Left hindlimb (tissue), 1 donor: ENCODE data around the gene PHLPP1.

Source experiments
- DNase-seq: peaks from one replicate; pipeline ENCODE4 v3.0.0-alpha.2; 2018

Gene PHLPP1

DNA sequence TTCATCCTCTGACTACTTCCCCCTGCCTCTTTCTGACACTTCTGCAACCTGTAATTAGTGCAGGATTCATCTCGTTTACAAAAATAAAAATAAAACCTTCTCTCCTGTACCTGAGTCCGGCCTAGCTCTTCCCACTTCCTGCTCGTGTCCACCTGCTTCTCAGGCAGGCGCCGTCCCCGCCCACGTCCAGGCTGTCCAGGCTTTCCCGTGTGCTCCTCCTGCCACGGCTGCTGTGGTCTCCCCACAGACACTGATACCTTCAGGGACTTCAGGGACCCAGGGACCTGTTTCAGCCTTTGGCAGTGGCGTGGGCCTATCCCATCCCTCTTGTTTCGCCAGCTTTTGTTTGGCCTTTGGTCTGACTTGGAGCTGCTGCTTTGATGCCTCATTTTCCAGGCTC, 272.5 kb downstream of the PHLPP1 start:
- DNase-seq, result no peak

DNA sequence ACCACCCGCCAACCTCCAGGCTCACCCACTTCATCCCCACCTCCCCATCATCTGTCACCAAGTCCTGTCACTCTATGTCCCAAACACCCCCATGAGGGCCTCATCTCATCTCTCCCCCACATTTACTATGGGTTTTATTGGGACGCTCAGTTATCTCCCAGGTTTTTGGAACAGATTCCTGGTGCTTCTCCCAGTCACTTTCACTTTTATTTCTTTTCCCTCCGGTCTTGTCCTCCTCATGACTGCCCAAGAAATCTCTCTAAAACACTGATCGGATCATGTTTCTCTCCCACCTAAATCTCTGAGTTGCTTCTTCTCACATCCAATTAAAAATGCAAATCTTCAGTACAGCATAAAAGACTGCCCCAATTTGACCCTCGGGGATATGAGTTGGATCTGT, 273.1 kb downstream of the PHLPP1 start:
- DNase-seq, result no peak

GRCh38 chr18:62989195-62989594, 273.9 kb downstream of the PHLPP1 start:
- DNase-seq, result no peak

- DNase-seq, result no peak
These were observed 275.3 kb downstream of the PHLPP1 start for GRCh38 chr18:62990653-62991052.

- no peak for DNase-seq
These were observed 276.0 kb downstream of the PHLPP1 start for GRCh38 chr18:62991389-62991788.

DNA sequence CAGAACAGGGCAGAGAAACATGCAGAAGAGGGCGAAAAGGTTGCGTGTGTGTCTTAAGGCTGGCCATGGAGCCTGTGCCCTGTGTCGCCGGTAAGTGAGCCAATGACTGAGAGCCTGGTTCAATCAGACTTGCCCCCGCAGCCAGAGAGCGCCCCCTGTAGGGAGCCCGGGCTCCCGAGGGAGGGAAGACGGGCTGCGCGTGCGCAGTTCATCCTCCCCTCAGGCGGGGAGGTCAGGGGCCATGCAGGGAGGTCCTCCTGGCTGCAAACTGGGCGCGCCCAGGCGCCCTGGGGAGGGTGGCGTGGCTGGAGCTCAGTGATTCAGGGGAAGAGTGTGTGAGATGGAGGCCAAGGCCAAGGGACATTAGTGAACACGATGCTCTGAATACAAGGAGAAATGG, 276.6 kb downstream of the PHLPP1 start:
- no peak for DNase-seq

- no peak for DNase-seq
These were observed 277.6 kb downstream of the PHLPP1 start for GRCh38 chr18:62992877-62993365.

DNA sequence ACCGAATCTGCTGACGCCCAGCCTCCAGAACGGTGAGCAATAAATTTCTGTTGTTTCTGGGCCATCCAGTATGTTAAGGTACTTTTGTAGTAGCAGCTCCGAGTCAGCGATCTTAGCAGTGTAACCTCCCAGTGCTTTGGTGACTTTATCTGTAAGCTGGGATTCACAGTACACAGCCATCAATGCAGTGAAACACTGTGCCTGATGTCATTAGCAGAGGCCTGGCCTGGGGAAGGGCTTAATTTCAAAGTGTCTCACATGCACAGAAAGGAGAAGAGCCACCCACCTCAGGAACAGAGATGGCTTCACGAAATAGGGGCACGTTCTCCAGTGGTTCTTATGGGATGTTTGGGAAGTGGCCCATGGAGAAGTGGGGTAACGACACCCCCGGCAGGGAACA, 281.2 kb downstream of the PHLPP1 start:
- no peak for DNase-seq

DNA sequence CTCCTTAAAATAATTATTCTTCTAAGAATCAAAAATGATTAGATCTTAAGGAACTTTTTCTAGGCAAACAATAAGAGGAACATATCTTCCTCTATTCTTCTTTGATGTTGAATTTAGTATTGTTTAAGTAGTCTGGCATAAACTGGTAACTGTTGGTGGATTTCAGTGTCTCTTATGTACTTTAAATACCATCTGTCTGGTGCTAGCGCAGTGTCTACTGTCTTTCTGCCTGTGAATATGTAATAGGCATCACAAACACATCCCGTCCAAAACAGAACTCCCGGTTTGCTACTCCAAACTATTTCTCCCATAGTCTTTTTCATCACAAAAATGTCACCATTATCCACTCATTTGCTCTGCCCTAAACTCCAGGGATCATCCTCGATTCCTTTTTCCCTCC, 281.7 kb downstream of the PHLPP1 start:
- DNase-seq, result no peak

DNA sequence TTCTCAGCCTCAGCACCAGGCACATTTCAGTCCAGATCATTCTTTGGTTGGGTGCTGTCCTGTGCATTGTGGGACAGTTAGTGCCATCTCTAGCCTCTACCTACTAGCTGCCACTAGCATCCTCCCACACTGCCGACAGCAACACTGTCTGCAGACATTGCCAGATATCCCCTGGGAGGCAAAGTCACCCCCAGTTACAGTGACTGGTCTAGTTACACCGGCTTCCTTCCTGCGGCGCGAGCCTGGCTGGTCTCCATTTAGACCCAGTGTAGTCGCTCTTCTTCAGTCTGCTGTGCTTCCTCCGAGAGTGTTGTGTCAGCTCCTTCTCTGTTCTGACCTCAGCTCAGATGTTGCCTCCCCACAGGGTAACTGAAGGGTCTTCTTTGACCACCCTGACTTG, 283.1 kb downstream of the PHLPP1 start:
- DNase-seq, result no peak

- DNase-seq, result no peak
These were observed 284.1 kb downstream of the PHLPP1 start for GRCh38 chr18:62999392-62999791.

DNA sequence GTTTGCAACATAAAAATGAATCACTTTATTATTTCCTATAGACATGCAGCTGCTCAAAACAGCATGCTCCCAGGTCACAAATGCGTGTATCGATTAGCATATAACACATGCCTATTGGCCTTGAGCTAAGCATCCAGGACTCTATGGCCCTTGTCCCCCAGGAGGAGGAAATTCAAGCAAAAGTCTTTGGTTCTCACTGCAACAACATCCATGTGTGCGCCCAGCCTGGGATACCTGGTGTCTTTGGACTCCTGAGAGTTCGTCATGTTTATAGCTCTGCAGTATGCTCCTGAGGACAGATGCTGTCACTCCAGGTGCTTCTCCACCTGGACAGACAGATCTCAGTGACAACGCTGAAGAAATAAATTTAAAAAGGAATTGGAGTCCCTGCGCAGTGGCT, 284.6 kb downstream of the PHLPP1 start:
- DNase-seq, result no peak

GRCh38 chr18:63000839-63001238, 285.5 kb downstream of the PHLPP1 start:
- DNase-seq, result no peak

- DNase-seq, result no peak
These were observed 286.5 kb downstream of the PHLPP1 start for GRCh38 chr18:63001861-63002260.

- no peak for DNase-seq
These were observed 287.0 kb downstream of the PHLPP1 start for GRCh38 chr18:63002305-63002704.

GRCh38 chr18:63002803-63003445, 287.6 kb downstream of the PHLPP1 start:
- DNase-seq, result no peak

DNA sequence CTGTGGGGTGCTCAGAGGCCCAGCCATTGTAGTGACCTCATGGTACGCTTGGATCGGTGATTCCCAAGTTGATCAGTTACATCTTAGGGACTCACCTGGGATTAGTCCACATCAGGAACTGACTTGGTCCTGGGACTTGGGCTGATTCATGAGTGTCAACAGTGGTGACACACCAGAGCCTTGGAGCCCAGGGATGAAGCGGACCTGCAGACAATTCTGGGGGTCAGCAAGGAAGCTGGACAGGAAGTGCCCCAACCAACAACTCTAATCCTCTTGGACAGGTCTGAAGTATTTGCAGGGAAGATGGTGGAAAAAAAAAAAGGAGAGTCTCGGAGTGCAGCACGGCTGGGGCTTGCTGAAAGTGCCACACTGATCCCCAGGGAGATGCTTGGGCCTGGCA, 288.6 kb downstream of the PHLPP1 start:
- no peak for DNase-seq

GRCh38 chr18:63004466-63005089, 289.2 kb downstream of the PHLPP1 start:
- DNase-seq, result no peak

GRCh38 chr18:63005306-63005705, 290.0 kb downstream of the PHLPP1 start:
- DNase-seq, result no peak

GRCh38 chr18:63007231-63007630, 291.9 kb downstream of the PHLPP1 start:
- no peak for DNase-seq

- DNase-seq, result no peak
These were observed 300.9 kb downstream of the PHLPP1 start for GRCh38 chr18:63016270-63016669.

DNA sequence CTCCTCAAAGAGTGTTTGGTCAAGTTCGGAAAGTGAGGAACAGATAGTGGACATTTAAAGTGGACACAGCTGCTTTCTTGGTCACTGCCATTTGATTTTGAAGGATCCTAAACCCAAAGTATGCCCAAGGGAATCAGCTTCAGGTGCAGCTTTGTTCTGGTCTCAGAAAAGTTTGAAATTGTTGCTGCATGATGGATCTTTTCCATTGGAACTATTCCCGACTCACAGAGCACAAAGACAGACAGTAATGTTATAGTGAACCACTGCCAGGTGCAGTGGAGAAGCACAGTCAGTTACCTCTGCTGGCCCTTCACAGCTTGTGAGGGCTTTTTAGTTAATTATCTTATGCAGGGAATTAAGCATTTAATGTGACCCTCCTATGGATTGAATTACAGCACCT, 301.7 kb downstream of the PHLPP1 start:
- DNase-seq, result no peak

DNA sequence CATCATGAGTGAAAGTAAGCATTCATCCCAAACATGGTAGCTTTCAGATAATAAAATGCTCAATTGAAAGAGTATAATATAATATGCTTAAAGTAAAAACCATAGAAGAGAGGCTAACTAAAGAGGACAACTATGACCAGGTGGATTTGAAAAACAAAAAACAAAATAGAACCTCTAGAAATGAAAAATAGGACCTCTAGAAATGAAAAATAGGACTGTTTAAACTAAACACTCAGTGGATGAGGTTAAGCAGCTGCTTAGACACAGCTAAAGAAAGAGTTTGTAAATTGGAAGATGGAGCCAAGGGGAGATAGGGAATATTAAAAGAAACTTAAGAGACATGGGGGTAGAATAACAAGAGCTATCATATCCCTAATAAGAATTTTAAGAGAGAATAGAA, 302.6 kb downstream of the PHLPP1 start:
- DNase-seq, result no peak

DNA sequence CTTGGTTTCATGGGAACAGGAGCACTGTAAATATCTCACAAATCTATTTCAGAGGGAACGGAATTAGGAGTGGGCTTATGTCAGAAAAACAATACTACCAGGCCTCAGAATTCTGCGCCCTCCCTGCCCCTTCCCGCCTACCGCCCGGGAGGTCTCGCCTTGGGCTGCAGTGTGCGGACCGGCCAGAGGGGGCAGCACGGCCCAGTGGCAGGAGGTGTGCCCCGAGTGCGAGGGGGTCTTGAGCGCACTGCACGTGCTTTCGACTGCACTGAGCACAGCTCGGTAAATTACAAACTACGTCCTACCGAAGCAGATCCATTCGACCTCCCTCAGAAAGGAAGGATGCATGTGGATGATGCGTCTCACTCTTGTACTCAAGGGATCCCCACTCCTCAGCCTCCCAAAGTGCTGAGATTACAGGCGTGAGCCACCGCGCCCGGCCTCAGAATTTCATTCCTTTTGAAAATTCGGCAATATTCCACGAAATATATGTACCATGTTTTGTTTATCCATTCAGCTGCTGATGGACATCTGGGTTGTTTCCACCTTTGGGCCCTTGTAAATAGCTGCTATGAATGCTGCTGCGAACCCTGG, 307.2 kb downstream of the PHLPP1 start:
- DNase-seq, result no peak
